ENCODE measurements around the gene AP1G2.
"Not testable (repeated sequence)": the region's sequence is repeated elsewhere in the genome, so short reads cannot be mapped to it uniquely, and the experiment has no call there.

Gene AP1G2

DNA sequence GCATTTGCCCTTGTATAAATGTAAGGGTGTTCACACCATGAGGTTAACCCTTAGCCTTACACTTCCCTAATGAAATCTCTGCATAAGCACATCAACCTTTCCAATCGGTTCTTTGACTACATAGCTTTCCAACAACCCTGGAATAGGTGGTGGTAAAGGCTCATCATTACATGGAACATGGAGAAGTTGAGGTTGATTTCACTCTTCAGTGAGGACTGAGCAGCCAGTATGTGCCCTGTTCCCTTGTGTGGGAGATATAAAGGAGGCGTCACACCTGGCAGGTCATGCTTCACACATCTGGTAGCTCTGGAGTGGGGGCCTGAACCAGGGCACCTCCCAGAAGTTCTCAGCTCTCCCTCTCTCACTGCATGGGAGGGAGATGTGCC lies 32.7 kb upstream of the AP1G2 start:
- H3K4me3 ChIP-seq (ENCODE audit: control insufficient read depth, low read depth, low read length), result no peak overlapping the region
- TF ChIP-seq, protein P1, sequence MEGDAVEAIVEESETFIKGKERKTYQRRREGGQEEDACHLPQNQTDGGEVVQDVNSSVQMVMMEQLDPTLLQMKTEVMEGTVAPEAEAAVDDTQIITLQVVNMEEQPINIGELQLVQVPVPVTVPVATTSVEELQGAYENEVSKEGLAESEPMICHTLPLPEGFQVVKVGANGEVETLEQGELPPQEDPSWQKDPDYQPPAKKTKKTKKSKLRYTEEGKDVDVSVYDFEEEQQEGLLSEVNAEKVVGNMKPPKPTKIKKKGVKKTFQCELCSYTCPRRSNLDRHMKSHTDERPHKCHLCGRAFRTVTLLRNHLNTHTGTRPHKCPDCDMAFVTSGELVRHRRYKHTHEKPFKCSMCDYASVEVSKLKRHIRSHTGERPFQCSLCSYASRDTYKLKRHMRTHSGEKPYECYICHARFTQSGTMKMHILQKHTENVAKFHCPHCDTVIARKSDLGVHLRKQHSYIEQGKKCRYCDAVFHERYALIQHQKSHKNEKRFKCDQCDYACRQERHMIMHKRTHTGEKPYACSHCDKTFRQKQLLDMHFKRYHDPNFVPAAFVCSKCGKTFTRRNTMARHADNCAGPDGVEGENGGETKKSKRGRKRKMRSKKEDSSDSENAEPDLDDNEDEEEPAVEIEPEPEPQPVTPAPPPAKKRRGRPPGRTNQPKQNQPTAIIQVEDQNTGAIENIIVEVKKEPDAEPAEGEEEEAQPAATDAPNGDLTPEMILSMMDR (conservative IDR thresholded peaks at IDR 0.05; ENCODE audit: control insufficient read depth, insufficient read depth, low read depth, low read length), result no peak
- no peak for DNase-seq (ENCODE audit: low read depth)

DNA sequence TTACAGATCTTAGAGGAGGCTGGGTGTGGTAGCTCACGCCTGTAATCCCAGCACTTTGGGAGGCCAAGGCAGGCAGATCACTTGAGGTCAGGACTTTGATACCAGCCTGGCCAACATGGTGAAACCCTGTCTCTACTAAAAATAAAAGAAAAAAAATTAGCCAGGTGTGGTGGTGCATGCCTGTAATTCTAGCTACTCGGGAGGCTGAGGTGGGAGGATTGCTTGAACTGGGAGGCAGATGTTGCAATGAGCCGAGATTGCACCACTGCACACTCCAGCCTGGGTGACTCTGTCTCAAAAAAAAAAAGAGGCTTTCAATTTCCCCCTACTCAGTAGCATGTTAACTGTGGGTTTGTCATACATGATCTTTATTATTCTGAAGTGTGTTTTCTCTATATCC lies 26.6 kb upstream of the AP1G2 start:
- not testable (repeated sequence) for DNase-seq (ENCODE audit: low read depth); H3K4me3 ChIP-seq (ENCODE audit: control insufficient read depth, low read depth, low read length)

DNA sequence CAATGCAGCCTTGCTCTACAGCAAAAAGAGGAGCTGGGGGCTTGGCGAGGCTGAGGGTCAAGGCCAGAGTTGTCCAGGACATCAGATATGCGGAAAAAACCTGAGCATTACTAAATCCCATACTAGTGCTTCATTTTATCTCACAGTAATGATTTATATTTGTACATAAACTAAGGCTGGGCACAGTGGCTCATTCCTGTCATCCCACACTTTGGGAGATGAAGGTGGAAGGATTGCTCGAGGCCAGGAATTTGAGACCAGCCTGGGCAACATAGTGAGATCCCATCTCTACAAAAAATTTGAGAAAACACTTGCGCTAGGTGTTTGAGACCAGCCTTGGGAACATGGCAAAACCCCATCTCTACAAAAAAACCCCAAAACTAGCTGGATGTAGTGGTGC lies 22.6 kb upstream of the AP1G2 start:
- no peak overlapping the region for H3K4me3 ChIP-seq (ENCODE audit: control insufficient read depth, low read depth, low read length)
- no peak for DNase-seq (ENCODE audit: low read depth)
- TF ChIP-seq, protein P1 (conservative IDR thresholded peaks at IDR 0.05; ENCODE audit: control insufficient read depth, insufficient read depth, low read depth, low read length), result no peak

DNA sequence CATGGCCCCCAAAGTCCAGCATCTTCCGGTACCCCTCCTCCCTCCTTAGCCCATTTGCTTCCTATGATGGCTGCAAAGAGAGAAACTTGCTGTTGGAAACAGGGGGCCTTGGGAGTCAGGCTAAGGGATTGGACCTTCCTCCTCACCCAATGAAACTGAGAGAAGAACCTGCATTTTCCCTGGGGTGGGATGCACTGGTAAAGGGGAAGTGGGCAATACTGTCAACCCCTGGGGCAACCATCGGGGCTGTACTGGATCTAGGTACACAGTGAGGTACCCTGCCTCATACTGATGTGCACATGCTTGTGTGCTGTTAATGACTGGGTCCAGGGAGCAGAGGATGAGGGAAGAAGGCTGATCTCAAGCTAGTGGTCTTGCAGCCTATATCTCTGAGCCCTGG lies 22.0 kb upstream of the AP1G2 start:
- H3K4me3 ChIP-seq (ENCODE audit: control insufficient read depth, low read depth, low read length), result no peak overlapping the region
- DNase-seq (ENCODE audit: low read depth), result no peak
- TF ChIP-seq, protein P1 (conservative IDR thresholded peaks at IDR 0.05; ENCODE audit: control insufficient read depth, insufficient read depth, low read depth, low read length), result no peak

DNA sequence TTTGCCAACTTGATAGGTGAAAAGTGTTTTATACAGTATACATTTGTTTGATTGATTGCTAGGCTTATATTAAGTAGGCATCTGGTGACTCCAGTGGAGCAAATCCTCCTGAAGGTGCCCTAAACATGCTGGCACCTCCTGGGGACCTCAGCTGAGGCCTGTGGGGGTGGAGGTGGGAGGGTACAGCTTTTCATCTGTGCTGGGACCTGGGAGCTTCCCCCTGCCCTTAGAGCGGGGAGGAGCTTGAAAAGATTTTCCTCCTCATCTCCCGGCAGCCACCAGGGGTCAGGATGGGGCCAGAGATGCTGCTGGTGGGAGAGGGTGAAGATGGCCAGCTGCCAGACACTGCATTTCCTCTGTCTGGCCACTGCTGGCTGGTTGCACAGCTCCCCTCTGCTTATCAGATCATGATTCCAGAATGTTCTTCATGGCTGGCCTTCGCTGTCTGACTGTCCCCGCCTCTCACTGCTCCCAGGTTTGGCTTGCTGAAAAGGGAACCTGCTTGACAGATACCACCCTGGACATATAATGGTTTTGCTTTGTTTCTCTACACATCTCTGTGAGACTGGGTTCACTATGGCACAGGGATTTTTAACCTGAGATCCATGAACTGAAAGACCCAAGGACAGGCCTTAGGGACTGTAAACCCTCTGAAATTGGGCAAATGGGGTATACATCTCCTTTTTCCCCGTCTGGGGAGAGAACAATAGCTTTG lies 21.4 kb upstream of the AP1G2 start:
- TF ChIP-seq, protein P1 (conservative IDR thresholded peaks at IDR 0.05; ENCODE audit: control insufficient read depth, insufficient read depth, low read depth, low read length), result peak; percentile 69
- DNase-seq (ENCODE audit: low read depth), result peak; percentile 81
- H3K4me3 ChIP-seq (ENCODE audit: control insufficient read depth, low read depth, low read length), result no peak overlapping the region

DNA sequence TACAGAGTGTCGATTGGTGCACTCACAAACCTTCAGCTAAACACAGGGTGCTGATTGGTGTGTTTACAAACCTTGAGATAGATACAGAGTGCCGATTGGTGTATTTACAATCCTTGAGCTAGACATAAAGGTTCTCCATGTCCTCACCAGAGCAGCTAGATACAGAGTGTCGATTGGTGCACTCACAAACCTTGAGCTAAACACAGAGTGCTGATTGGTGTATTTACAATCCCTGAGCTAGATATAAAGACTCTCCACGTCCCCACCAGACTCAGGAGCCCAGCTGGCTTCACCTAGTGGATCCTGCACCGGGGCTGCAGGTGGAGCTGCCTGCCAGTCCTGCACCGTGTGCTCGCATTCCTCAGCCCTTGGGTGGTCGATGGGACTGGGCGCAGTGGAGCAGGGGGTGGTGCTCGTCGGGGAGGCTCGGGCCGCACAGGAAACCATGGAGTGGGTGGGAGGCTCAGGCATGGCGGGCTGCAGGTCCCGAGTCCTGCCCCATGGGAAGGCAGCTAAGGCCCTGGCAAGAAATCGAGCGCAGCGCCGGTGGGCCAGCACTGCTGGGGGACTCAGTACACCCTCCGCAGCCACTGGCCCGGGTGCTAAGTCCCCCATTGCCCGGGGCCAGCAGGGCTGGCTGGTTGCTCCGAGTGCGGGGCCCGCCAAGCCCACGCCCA lies 17.1 kb upstream of the AP1G2 start:
- DNase-seq (ENCODE audit: low read depth); H3K4me3 ChIP-seq (ENCODE audit: control insufficient read depth, low read depth, low read length): not testable (repeated sequence)

DNA sequence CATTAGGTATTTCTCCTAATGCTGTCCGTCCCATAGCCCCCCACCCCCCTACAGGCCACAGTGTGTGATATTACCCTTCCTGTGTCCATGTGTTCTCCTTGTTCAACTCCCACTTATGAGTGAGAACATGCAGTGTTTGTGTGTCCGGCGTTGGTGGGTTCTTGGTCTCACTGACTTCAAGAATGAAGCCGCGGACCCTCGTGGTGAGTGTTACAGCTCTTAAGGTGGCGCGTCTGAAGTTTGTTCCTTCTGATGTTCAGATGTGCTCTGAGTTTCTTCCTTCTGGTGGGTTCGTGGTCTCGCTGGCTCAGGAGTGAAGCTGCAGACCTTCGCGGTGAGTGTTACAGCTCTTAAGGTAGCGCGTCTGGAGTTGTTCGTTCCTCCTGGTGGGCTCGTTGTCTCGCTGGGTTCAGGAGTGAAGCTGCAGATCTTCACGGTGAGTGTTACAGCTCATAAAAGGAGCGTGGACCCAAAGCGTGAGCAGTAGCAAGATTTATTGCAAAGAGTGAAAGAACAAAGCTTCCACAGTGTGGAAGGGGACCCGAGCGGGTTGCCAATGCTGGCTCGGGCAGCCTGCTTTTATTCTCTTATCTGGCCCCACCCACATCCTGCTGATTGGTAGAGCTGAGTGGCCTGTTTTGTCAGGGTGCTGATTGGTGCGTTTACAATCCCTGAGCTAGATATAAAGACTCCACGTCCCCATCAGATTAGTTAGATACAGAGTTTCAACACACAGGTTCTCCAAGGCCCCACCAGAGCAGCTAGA lies 16.4 kb upstream of the AP1G2 start:
- not testable (repeated sequence) for DNase-seq (ENCODE audit: low read depth); H3K4me3 ChIP-seq (ENCODE audit: control insufficient read depth, low read depth, low read length)

Data from fibroblast of mammary gland (primary cell).